Measurements from ENCODE around the gene ETAA1.
A peak's percentile ranks its signal among the peaks of the same experiment; 100 is the strongest.

ETAA1 gene

DNA sequence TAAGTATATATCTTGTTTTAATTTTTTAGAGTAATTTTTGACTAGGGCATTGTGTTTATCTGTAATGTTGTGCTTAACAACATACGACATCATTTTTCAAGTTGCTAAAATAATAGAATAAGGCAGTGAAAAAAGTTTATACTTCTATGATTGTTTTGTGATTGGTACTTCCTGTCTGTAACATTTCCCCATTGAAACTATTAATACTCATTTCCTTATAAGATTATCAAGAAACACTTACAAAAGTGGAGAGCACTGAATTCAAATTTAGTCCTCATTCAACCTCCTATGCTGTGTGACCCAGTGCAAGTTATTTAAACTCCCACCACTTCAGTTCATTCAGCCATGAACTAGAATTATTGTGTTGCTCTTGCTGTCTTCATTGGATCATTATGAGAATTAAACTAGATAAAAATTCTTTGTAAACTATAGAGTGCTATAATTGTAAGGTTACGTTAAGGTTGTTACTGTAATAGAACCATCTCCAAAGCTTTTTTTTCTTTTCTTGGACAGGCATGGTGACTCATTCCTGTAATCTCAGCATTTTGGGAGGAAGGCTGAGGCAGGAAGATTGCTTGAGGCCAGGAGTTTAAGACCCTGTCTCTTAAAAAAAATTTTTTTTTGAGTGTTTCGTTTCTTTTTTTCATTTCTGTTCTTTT is 2.8 kb downstream of the ETAA1 start:
- in situ Hi-C loops (cut with HindIII; ENCODE audit: low pct_unique_long_range_greater_than_20kb, low sequenced_read_pairs) = no loop called here
- no peak for TF ChIP-seq JUND (IDR thresholded peaks at IDR 0.05; ENCODE audit: low read depth)
- no peak for DNase-seq (ENCODE audit: low read depth in 1 of 2, low spot score in 1 of 2)

DNA sequence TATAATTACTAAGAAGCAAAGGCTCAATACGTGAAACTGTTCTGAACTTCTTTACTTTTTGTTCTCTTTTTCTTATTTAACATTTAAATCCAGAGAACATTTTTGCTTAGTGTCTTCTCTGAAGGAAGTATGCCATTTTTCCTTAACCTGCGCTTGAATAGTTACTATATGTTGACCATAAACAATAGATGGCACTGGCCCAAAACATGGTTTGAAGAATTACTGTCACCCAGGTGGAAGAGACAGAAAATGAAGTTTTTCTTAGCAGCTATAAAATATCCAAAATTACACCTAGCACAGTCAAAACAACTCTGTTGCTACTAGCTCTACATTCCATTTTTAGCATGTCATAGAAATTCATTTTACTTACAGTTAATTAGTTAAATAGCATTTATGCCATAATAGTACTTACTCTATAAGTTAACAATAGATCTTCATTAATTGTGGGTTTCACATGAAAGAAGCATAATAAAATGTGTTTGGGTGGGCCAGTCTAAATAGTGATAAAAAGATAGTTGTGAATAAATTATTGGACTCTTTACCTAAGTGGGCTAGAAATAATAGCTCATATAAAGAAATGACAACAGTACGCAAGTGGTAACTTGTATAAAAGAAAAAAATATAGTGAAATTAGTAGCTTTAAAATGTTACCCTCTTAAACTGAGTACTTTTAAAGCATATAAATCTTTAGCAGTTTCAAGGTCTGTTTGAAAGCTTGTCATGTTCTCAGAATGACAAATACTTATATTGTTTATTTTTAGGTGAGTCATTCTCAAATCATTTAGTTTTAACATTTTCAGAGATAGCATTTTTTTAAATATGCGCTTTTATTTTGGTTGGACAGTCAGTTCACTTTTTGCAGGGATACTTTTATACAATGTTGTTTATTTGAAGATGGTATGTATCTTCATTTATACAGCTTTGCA is 3.7 kb downstream of the ETAA1 start:
- in situ Hi-C loops (cut with HindIII; ENCODE audit: low pct_unique_long_range_greater_than_20kb, low sequenced_read_pairs) = no loop called here
- no peak for DNase-seq (ENCODE audit: low read depth in 1 of 2, low spot score in 1 of 2)
- TF ChIP-seq JUND (IDR thresholded peaks at IDR 0.05; ENCODE audit: low read depth) = no peak

DNA sequence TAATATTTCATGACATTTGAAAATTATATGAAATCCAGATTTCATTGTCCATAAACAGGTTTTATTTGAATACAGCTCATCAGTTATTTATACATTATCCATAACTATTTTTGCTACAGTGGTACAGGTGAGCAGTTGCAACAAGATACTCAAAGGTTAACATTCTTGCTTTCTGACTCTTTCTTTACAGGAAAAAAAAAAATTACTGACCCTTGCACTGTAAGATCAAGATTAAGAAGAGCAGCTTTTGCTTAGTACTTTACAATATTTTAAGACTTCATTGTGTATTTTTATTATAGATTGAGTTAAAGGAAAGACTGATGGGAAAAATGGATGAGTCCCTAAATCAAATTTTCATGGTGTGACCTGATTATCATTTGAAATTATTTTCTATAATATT is 11.2 kb downstream of the ETAA1 start:
- in situ Hi-C loops (cut with HindIII; ENCODE audit: low pct_unique_long_range_greater_than_20kb, low sequenced_read_pairs) = no loop called here
- DNase-seq (ENCODE audit: low read depth in 1 of 2, low spot score in 1 of 2) = no peak
- no peak for TF ChIP-seq JUND (IDR thresholded peaks at IDR 0.05; ENCODE audit: low read depth)

DNA sequence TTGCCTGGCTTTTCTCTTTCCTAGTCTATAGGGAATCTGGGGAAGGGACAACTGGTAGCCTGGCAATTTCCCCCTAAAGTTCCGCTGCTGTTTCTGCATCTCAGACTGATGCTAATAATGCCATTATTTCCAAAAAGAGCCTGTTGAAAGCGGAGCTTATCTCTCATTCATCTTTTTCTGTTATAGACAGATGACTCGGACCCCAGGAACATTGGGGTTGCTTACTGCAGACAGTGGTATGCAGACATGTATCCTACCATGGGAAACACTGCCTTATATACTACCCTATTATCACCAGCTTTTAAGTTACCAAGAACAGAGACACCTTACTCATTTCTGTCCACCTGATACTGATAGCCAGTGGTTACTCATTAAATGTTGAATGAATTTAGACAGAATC is 15.3 kb downstream of the ETAA1 start:
- in situ Hi-C loops (cut with HindIII; ENCODE audit: low pct_unique_long_range_greater_than_20kb, low sequenced_read_pairs) = no loop called here
- no peak for DNase-seq (ENCODE audit: low read depth in 1 of 2, low spot score in 1 of 2)
- no peak for TF ChIP-seq JUND (IDR thresholded peaks at IDR 0.05; ENCODE audit: low read depth)

DNA sequence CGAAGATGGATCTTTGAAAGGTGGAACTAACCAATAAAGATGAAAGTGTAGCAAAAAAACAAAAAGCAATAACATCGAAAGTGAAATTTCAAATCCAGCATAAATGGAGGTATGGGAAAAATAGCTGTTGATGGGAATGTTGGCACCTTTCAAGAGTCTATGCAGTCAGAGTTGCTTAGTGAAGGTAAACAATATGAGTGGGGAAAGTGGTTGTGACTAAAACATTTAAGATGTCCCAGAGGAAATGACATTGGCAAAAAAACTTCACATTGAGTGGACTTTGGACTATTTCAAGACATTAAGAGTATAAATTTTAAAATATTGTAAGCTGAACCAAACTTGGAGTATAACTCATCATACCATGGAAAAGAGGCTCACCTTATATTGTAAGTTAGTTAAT is 17.7 kb downstream of the ETAA1 start:
- DNase-seq (ENCODE audit: low read depth in 1 of 2, low spot score in 1 of 2) = no peak
- in situ Hi-C loops (cut with HindIII; ENCODE audit: low pct_unique_long_range_greater_than_20kb, low sequenced_read_pairs) = no loop called here
- TF ChIP-seq JUND (IDR thresholded peaks at IDR 0.05; ENCODE audit: low read depth) = no peak

DNA sequence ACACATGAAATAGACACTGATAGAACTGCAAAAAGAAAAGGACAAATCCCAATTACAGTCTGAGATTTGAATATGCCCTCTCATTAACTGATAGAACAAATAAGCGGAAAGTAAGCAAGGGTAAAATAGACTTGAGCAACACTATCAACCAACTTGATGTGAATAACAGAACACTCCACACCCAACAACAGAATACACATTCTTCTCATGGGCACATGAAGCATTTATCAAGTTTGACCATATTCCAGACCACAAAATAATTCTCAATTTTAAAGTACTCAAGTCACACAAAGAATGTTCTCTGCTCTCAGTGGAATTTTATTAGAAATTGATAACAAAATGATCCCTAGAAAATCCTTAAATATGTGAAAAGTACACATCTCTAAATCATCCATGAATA is 19.0 kb downstream of the ETAA1 start:
- no peak for DNase-seq (ENCODE audit: low read depth in 1 of 2, low spot score in 1 of 2)
- in situ Hi-C loops (cut with HindIII; ENCODE audit: low pct_unique_long_range_greater_than_20kb, low sequenced_read_pairs) = no loop called here
- TF ChIP-seq JUND (IDR thresholded peaks at IDR 0.05; ENCODE audit: low read depth) = no peak

DNA sequence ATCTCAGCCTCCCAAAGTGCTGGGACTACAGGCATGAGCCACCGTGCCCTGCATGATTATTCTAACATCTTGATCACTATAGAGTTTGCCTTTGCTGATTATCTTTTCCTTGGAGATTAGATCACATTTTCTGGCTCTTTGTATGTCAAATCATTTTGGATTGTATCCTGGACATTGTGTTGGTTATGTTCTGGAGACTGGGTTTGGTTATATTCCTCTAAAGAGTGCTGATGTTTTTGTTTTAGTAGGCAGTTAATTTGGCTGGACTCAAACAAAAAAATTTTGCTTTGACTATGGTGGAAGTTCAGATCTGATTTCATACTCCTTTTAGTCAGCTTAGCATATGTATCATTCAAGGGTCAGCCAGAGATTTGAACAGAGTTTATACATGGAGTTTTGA is 26.4 kb downstream of the ETAA1 start:
- DNase-seq (ENCODE audit: low read depth in 1 of 2, low spot score in 1 of 2) = no peak
- in situ Hi-C loops (cut with HindIII; ENCODE audit: low pct_unique_long_range_greater_than_20kb, low sequenced_read_pairs) = no loop called here
- TF ChIP-seq JUND (IDR thresholded peaks at IDR 0.05; ENCODE audit: low read depth) = no peak

DNA sequence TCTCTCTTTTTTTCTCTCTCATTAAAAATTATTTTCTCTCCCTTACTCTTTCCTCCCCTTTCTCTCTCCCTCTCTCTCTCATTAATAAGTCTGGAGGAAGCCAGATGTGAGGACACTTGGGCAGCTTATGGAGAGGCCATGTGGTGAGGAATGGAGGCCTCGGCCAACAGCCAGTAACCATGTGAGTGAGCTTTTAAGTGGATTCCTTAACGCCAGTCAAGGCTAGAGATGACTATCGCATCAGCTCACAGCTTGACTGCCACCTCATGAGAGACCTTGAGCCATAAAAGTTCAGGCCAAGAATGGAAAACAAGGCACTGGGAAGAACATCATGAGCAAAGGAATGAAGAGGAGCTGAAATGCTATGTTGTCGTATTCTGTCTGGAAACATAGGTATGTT is 39.1 kb downstream of the ETAA1 start:
- in situ Hi-C loops (cut with HindIII; ENCODE audit: low pct_unique_long_range_greater_than_20kb, low sequenced_read_pairs) = no loop called here
- no peak for TF ChIP-seq JUND (IDR thresholded peaks at IDR 0.05; ENCODE audit: low read depth)
- peak in 1 of 2 experiments; percentile 16 for DNase-seq (ENCODE audit: low read depth in 1 of 2, low spot score in 1 of 2)

DNA sequence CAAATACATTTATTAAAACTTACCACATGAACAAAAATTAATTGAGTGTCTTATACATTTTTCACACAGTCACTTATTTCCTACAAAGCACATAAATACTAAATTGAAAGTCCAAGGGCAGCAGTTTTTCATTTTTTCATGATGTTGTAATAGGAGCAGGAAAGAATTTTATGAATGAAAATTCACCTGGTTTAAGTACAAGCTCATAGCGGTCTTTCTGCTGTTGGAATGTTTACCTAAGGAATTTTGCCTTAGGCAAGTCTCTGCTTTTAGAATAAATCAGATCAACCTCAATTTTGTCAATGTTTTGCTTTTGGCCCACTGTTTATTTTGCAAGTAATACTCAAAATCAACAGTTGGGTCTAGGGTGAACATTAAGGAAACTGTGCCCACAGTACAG is 40.0 kb downstream of the ETAA1 start:
- DNase-seq (ENCODE audit: low read depth in 1 of 2, low spot score in 1 of 2) = peak; percentile 13 to 59
- TF ChIP-seq JUND (IDR thresholded peaks at IDR 0.05; ENCODE audit: low read depth) = no peak
- in situ Hi-C loops (cut with HindIII; ENCODE audit: low pct_unique_long_range_greater_than_20kb, low sequenced_read_pairs) = no loop called here

DNA sequence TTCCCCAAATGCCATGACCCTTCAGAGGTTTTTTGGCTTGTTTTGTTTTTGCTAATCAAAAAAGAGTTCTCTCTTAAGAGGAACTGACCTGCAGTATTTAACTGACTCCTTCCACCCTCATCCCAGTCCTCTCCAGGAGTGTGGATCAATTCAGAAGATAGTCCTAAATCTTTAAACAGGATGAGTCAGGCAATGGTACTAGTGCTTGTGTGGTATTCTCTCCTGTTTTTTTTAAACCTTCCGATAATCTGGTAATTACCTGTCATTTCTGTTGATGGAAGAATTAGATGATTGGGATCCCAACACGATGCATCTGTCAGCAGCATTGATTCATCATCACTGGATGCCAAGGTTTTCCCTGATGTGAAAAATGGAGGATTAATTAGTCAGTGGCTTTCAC is 41.2 kb downstream of the ETAA1 start:
- in situ Hi-C loops (cut with HindIII; ENCODE audit: low pct_unique_long_range_greater_than_20kb, low sequenced_read_pairs) = no loop called here
- no peak for TF ChIP-seq JUND (IDR thresholded peaks at IDR 0.05; ENCODE audit: low read depth)
- no peak for DNase-seq (ENCODE audit: low read depth in 1 of 2, low spot score in 1 of 2)

DNA sequence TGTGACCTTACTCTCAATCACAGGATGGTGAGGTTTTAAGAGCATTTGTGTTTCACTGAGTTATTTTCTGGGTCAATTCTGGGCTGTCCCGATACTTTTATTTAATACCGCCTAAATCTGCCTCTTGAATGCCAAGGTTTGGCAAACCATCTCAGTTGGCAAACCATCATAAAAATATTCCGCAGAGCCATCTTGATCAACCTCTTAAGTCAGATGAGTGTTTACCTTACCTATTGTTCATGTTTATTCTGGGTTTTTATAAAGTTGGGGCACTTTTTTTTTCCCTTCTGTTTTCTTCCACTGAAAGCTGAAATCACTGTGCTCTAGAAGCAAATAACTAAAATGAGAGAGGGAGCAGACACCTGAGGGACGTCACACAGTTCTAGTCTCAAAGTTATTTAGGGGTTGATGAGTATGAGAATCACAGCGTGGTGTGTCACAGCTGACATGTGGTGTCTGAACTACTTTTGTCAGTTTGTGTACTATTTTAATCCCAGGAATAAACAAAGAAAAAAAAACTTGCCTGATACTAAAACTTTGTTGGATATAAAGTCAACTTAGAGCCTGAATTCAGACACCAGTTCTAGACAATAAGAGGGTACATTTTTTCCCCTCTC is 48.6 kb downstream of the ETAA1 start:
- TF ChIP-seq JUND (IDR thresholded peaks at IDR 0.05; ENCODE audit: low read depth) = no peak

DNA sequence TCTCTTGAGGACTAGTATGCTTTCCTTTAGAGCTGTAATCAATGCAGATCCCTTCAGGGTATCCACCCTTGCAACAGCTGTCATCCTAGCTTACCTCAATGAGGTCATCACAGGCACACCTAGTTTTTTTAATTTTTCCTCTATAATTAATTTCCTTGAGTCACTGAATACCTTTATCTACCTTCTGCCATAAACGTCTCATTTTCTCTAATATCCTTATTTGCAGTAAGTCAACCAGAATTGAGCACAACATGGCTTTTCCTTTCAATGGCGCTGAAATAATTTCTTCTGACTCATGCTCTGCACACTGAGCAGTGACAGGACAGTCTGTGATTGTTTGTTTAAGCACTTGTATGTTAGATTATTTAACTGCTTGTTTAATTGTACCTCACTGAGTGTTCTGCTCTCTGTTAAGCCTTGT is 49.4 kb downstream of the ETAA1 start:
- no peak for TF ChIP-seq JUND (IDR thresholded peaks at IDR 0.05; ENCODE audit: low read depth)
- in situ Hi-C loops (cut with HindIII; ENCODE audit: low pct_unique_long_range_greater_than_20kb, low sequenced_read_pairs) = no loop called here
- no peak for DNase-seq (ENCODE audit: low read depth in 1 of 2, low spot score in 1 of 2)

More for the DNA sequence above, 48.6 kb downstream of the ETAA1 start:
- in situ Hi-C loops (cut with HindIII; ENCODE audit: low pct_unique_long_range_greater_than_20kb, low sequenced_read_pairs) = no loop called here
- no peak for DNase-seq (ENCODE audit: low read depth in 1 of 2, low spot score in 1 of 2)

DNA sequence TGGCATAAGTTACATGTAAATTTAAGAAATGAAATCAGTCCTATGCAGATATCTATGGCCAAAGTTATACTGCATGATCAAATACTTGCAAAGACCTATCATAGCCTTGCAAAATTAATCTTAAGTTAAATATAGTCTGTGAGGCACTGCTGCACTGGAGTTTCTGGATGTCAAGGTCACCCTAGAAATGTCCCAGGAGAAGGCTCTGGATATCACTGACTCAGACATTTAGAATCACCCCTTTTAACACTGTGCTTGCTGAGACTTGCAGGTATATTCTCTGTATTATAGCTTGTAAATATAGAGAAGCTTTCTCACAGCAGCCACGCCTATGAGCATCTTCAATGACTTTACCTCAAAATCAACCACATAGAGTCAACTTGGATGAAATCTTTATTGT is 51.5 kb downstream of the ETAA1 start:
- DNase-seq (ENCODE audit: low read depth in 1 of 2, low spot score in 1 of 2) = no peak
- no peak for TF ChIP-seq JUND (IDR thresholded peaks at IDR 0.05; ENCODE audit: low read depth)
- in situ Hi-C loops (cut with HindIII; ENCODE audit: low pct_unique_long_range_greater_than_20kb, low sequenced_read_pairs) = no loop called here

Data from T47D (cell line).